HepG2 (cell line): ENCODE measurements around the gene GNB1.

Experiments
- ATF6 ChIP-seq: sonication (generic); formaldehyde crosslinking; conservative IDR thresholded peaks from 2 replicates; pipeline ENCODE4 v1.4.0; 2020; ENCODE audit warnings: missing genetic modification reagents
- CTCF ChIP-seq: sonication (generic); formaldehyde crosslinking; IDR thresholded peaks from 2 replicates; pipeline ENCODE4 v1.5.0; 2020; ENCODE audit warnings: mild to moderate bottlenecking, missing genetic modification reagents, moderate library complexity
- GABPA ChIP-seq, 2 experiments: IDR thresholded peaks; 2 replicates each; pipeline ENCODE4 v1.6.1; 2011 to 2016; ENCODE audit warnings: low read depth in 2 of 2, low read length in 1 of 2, missing biosample characterization in 1 of 2, missing genetic modification characterization in 1 of 2
- GATA4 ChIP-seq: sonication (generic); IDR thresholded peaks from 2 replicates; pipeline ENCODE4 v1.6.1; 2016; ENCODE audit warnings: antibody characterized with exemption, low read depth, borderline replicate concordance
- HOXA7 ChIP-seq: sonication (generic); formaldehyde crosslinking; IDR thresholded peaks from 2 replicates; pipeline ENCODE4 v1.8.1; 2022; ENCODE audit warnings: mild to moderate bottlenecking, missing genetic modification reagents, moderate library complexity
- NONO ChIP-seq, 2 experiments: fragments of 450-650 bp in 1 of 2; sonication (generic) in 1 of 2; formaldehyde crosslinking in 1 of 2; IDR thresholded peaks in 1 of 2; conservative IDR thresholded peaks in 1 of 2; 2 replicates each; pipeline versions ENCODE4 v1.6.1 to v1.8.0; 2017 to 2022; ENCODE audit warnings: mild to moderate bottlenecking in 1 of 2, missing genetic modification reagents in 1 of 2, moderate library complexity in 1 of 2
- PHB2 ChIP-seq: fragments of 450-650 bp; IDR thresholded peaks from 2 replicates; pipeline ENCODE4 v1.6.1; 2018; ENCODE audit not compliant: partially characterized antibody
- PLRG1 ChIP-seq: fragments of 450-650 bp; conservative IDR thresholded peaks from 2 replicates; pipeline ENCODE4 v1.6.1; 2016
- POLR2AphosphoS5 ChIP-seq: IDR thresholded peaks from 2 replicates; pipeline ENCODE4 v1.6.1; 2012; ENCODE audit warnings: low read depth, low read length
- ZFY ChIP-seq: sonication (generic); formaldehyde crosslinking; IDR thresholded peaks from 2 replicates; pipeline ENCODE4 v1.4.0; 2020; ENCODE audit warnings: missing genetic modification reagents
- ZNF549 ChIP-seq: sonication (generic); formaldehyde crosslinking; IDR thresholded peaks from 2 replicates; pipeline ENCODE4 v1.5.0; 2020; ENCODE audit warnings: missing genetic modification reagents
- ZNF576 ChIP-seq: sonication (generic); formaldehyde crosslinking; IDR thresholded peaks from 2 replicates; pipeline ENCODE4 v1.4.0; 2020; ENCODE audit warnings: mild to moderate bottlenecking, missing genetic modification reagents
- ZNF773 ChIP-seq: sonication (generic); formaldehyde crosslinking; IDR thresholded peaks from 2 replicates; pipeline ENCODE4 v1.4.0; 2020; ENCODE audit warnings: missing genetic modification reagents, borderline replicate concordance

GRCh38 chr1:1788136-1788535 lies 102.8 kb downstream of the GNB1 start:
- TF ChIP-seq GABPA (IDR thresholded peaks at IDR 0.05; ENCODE audit: low read depth, low read length) (no peak), GABPA (CRISPR knock-in tag; IDR thresholded peaks at IDR 0.05; ENCODE audit: low read depth) (no peak), ATF6 (CRISPR knock-in tag) (no peak), CTCF (CRISPR knock-in tag) (no peak), GATA4 (no peak), ZFY (CRISPR knock-in tag) (no peak), ZNF576 (CRISPR knock-in tag) (no peak), PLRG1 (no peak), HOXA7 (CRISPR knock-in tag) (no peak), NONO (IDR thresholded peaks at IDR 0.05) (no peak), NONO (CRISPR knock-in tag; conservative IDR thresholded peaks at IDR 0.05) (no peak), ZNF773 (CRISPR knock-in tag) (no peak), ZNF549 (no peak), PHB2 (no peak), POLR2AphosphoS5 (no peak)
